ENCODE measurements around the gene SCN3B. TPM values are rescaled to one million over a fixed set of nuclear protein-coding genes. Genes with fewer than 3 reads are reported as not detected.

SCN3B gene
- total RNA-seq, 1 experiment from 2014 or later, result 0.77 TPM

DNA sequence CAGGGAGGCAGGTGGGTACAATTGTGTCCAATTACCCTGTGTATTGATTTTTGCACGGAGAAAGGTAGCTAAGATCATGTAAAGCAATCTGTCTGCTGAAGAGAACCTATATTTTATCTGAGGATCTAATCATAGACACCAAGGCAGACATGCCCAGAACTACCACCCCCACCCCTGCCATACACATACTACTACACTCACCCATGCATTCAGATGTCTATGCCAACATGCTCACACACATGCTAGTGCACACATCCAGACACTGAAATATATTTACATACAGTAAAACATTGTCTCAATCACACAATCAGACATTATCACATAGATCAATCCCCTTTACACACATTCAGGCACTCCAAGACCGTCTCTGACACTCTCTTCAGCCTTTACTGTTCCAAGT, 1.8 kb downstream of the SCN3B start:
- Mint-ChIP-seq H3K9me3 (no peaks in the 10 kb centered on the region), H3K27me3 (ENCODE audit: low read depth) (peaks cover 54% of the 10 kb centered on the region), H3K4me3 (no peak overlapping the region; a peak in 1 of 5 replicates), H3K27ac (no peak overlapping the region; a peak in 1 of 7 replicates), H3K4me1 (peaks cover 11 to 12% of the 10 kb centered on the region in 2 experiments), H3K36me3 (ENCODE audit: insufficient read depth in 1 of 3, low read depth in 3 of 3) (no peaks in the 10 kb centered on the region)
- H4K91ac ChIP-seq (ENCODE audit: insufficient read length, low read depth, low read length), result no peak overlapping the region
- H3K4ac ChIP-seq (ENCODE audit: low read depth, low read length), result no peak overlapping the region
- H2BK120ac ChIP-seq (ENCODE audit: low read depth, low read length, poor library complexity, severe bottlenecking), result no peak overlapping the region
- no peak overlapping the region for H2AFZ ChIP-seq (ENCODE audit: low read length)
- H3K23ac ChIP-seq (ENCODE audit: insufficient read length, low read depth, low read length), result no peak overlapping the region
- H2BK5ac ChIP-seq (ENCODE audit: insufficient read length, low read length), result no peak overlapping the region
- no peaks in the 10 kb centered on the region for H4K20me1 ChIP-seq (ENCODE audit: control insufficient read depth, insufficient read depth, insufficient read length)
- no peak overlapping the region for H4K5ac ChIP-seq (ENCODE audit: insufficient read length, low read depth, low read length)
- peaks cover 15% of the 10 kb centered on the region for H3K23me2 ChIP-seq (ENCODE audit: insufficient read length, low read depth, low read length, poor library complexity, severe bottlenecking)
- peaks cover 10% of the 10 kb centered on the region; the same call in 1 of the 2 replicates for H3K27me3 ChIP-seq (ENCODE audit: insufficient read depth, low read length)
- H4K8ac ChIP-seq (replicated peaks; ENCODE audit: insufficient read length, low read depth, low read length), result no peak overlapping the region
- no peak overlapping the region for H2BK20ac ChIP-seq (ENCODE audit: low read depth, low read length, poor library complexity, severe bottlenecking)
- no peak overlapping the region for H2AK5ac ChIP-seq (ENCODE audit: insufficient read length, low read length)
- no peak overlapping the region for H2BK12ac ChIP-seq (ENCODE audit: insufficient read length, low read depth, low read length)
- TF ChIP-seq, protein P1, sequence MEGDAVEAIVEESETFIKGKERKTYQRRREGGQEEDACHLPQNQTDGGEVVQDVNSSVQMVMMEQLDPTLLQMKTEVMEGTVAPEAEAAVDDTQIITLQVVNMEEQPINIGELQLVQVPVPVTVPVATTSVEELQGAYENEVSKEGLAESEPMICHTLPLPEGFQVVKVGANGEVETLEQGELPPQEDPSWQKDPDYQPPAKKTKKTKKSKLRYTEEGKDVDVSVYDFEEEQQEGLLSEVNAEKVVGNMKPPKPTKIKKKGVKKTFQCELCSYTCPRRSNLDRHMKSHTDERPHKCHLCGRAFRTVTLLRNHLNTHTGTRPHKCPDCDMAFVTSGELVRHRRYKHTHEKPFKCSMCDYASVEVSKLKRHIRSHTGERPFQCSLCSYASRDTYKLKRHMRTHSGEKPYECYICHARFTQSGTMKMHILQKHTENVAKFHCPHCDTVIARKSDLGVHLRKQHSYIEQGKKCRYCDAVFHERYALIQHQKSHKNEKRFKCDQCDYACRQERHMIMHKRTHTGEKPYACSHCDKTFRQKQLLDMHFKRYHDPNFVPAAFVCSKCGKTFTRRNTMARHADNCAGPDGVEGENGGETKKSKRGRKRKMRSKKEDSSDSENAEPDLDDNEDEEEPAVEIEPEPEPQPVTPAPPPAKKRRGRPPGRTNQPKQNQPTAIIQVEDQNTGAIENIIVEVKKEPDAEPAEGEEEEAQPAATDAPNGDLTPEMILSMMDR (conservative IDR thresholded peaks at IDR 0.05), result no peak
- H3K18ac ChIP-seq (ENCODE audit: insufficient read length, low read depth, low read length), result no peak overlapping the region
- H3K4me1 ChIP-seq (ENCODE audit: insufficient read depth, low read length), result peaks cover 2% of the 10 kb centered on the region; the same call in 1 of the 2 replicates
- no peak overlapping the region for H3K14ac ChIP-seq (ENCODE audit: insufficient read depth, low read length)
- no peak overlapping the region for H3K27ac ChIP-seq (ENCODE audit: insufficient read length, low read depth, low read length)
- no CpG with 5 or more reads among the region's 2 CpGs for WGBS (ENCODE audit: extremely low coverage, insufficient read length, low lambda C conversion rate)
- no peak overlapping the region for H3K4me2 ChIP-seq (ENCODE audit: insufficient read depth, insufficient read length, low read length)
- DNase-seq, result no peak
- H3K79me1 ChIP-seq (ENCODE audit: insufficient read depth, low read depth, low read length, poor library complexity, severe bottlenecking), result no peaks in the 10 kb centered on the region
- no peaks in the 10 kb centered on the region for H3K9me3 ChIP-seq (ENCODE audit: control insufficient read depth, low read depth, low read length)
- H3K79me2 ChIP-seq (ENCODE audit: insufficient read depth, low read length), result no peaks in the 10 kb centered on the region
- no peak overlapping the region for H3T11ph ChIP-seq (ENCODE audit: low read length)
- no peak overlapping the region for H2BK15ac ChIP-seq (ENCODE audit: low read depth, low read length)
- no peak overlapping the region for H3K9ac ChIP-seq (ENCODE audit: extremely low read depth, insufficient read length, low read length)
- H3K56ac ChIP-seq (ENCODE audit: insufficient read length, low read depth, low read length), result no peak overlapping the region

Measured in H9 (cell line).